Peyer's patch (tissue), 4 donors: Measurements from ENCODE around the gene DBX1. TPM values are rescaled to one million over a fixed set of nuclear protein-coding genes. Genes with fewer than 3 reads are reported as not detected.

Experiments
- DNase-seq, 3 donors: peaks; one replicate each; pipeline ENCODE4 v3.0.0-alpha.2; 2017 to 2019
- H3K27ac ChIP-seq, 4 donors: fragments of 200-600 bp; sonication (generic); one replicate each; pipeline ENCODE4 v1.5.1; 2016 to 2019
- H3K27me3 ChIP-seq, 2 donors: fragments of 200-600 bp; sonication (generic); one replicate each; pipeline ENCODE4 v1.5.1; 2019
- H3K36me3 ChIP-seq, 3 donors: fragments of 200-600 bp; sonication (generic); one replicate each; pipeline ENCODE4 v1.5.1; 2016 to 2019
- H3K4me1 ChIP-seq, 4 donors: fragments of 200-600 bp; sonication (generic); one replicate each; pipeline ENCODE4 v1.5.1; 2016 to 2019
- H3K4me3 ChIP-seq, 4 donors: fragments of 200-600 bp; sonication (generic); 1 replicate in 3 of 4; 2 replicates in 1 of 4; pipeline ENCODE4 v1.5.1; 2016 to 2019; ENCODE audit warnings: mild to moderate bottlenecking in 1 of 4
- H3K9me3 ChIP-seq, 4 donors: fragments of 200-600 bp; sonication (generic); one replicate each; pipeline ENCODE4 v1.5.1; 2016 to 2019; ENCODE audit warnings: mild to moderate bottlenecking in 1 of 4
- POLR2A ChIP-seq, 2 donors: fragments of 450-650 bp; IDR thresholded peaks; one replicate each; pipeline ENCODE4 v1.5.1; 2017; ENCODE audit warnings: antibody characterized with exemption in 2 of 2, mild to moderate bottlenecking in 2 of 2, moderate library complexity in 2 of 2
- total RNA-seq, 4 donors: library from RNA; depleted of rRNA; stranded (reverse); fragments of >200 nt; gene quantifications; one replicate each; pipeline ENCODE4 v1.1.0, GENCODE V29; 2016
- TF ChIP-seq, protein P1 (sequence below), 6 experiments: fragments of 450-650 bp in 4 of 6; fragments of 200-600 bp in 2 of 6; sonication (generic) in 1 of 6; IDR thresholded peaks; one replicate each; pipeline ENCODE4 v1.5.1; 2017 to 2019; ENCODE audit warnings: antibody characterized with exemption in 6 of 6, mild to moderate bottlenecking in 3 of 6, moderate library complexity in 1 of 6

The DBX1 gene, protein sequence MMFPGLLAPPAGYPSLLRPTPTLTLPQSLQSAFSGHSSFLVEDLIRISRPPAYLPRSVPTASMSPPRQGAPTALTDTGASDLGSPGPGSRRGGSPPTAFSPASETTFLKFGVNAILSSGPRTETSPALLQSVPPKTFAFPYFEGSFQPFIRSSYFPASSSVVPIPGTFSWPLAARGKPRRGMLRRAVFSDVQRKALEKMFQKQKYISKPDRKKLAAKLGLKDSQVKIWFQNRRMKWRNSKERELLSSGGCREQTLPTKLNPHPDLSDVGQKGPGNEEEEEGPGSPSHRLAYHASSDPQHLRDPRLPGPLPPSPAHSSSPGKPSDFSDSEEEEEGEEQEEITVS
- not detected for total RNA-seq

DNA sequence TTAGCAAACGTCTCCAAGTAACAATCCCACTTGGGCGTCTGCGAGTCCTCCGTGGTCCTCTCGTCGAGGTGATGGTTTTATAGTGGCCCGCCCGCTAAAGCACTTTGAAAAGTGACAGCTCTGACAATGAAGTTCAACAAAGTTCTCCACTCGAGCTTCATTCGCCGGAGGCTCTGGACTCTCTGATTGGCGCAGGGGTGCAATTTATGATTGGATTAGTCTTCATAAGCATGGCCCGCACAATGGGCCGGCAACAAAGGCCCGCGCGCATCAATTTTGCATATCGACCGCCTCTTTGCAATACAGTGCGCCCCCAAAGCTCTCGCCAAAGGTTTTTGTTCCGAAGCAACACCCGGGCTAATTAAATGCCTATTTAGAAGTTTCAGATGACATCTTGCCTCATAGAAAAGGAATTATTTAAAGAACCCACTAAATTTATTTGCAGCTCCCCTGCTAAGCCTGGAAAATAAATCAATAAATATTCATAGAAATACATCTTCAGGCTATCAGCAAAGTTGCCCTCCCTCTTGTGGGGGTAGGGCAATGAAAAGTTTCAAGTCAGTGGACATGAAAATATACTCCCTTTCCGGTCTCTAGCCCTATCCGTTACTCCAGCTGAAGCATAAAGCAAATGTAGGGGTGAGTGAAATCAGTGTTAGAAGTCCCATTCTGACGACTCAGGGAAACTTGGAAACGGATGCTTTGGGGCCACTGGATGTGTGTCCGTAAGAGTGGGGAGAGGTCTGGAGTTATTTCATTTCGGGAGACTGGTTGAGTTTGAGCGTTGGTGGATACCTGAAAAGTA lies at the start of gene DBX1:
TSS of gene DBX1 (minus strand) at position 51 of the 805 bp plus-strand sequence. CDS start 151 bp downstream, outside the sequence.
- TF ChIP-seq POLR2A (IDR thresholded peaks at IDR 0.05) = no peak
- TF ChIP-seq, protein P1, sequence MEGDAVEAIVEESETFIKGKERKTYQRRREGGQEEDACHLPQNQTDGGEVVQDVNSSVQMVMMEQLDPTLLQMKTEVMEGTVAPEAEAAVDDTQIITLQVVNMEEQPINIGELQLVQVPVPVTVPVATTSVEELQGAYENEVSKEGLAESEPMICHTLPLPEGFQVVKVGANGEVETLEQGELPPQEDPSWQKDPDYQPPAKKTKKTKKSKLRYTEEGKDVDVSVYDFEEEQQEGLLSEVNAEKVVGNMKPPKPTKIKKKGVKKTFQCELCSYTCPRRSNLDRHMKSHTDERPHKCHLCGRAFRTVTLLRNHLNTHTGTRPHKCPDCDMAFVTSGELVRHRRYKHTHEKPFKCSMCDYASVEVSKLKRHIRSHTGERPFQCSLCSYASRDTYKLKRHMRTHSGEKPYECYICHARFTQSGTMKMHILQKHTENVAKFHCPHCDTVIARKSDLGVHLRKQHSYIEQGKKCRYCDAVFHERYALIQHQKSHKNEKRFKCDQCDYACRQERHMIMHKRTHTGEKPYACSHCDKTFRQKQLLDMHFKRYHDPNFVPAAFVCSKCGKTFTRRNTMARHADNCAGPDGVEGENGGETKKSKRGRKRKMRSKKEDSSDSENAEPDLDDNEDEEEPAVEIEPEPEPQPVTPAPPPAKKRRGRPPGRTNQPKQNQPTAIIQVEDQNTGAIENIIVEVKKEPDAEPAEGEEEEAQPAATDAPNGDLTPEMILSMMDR (IDR thresholded peaks at IDR 0.05) = no peak
- no peak for DNase-seq
- peaks cover 0 to 26% (median 0%) of the 10 kb centered on the region in 4 donors for H3K4me1 ChIP-seq
- H3K27me3 ChIP-seq = peaks cover 3 to 81% of the 10 kb centered on the region in 2 donors
- no peak within 1 kb of the TSS for H3K27ac ChIP-seq
- no peaks in the 10 kb centered on the region for H3K36me3 ChIP-seq
- peaks cover 0 to 8% (median 0%) of the 10 kb centered on the region in 4 donors for H3K9me3 ChIP-seq
- H3K4me3 ChIP-seq = no peak within 1 kb of the TSS

DNA sequence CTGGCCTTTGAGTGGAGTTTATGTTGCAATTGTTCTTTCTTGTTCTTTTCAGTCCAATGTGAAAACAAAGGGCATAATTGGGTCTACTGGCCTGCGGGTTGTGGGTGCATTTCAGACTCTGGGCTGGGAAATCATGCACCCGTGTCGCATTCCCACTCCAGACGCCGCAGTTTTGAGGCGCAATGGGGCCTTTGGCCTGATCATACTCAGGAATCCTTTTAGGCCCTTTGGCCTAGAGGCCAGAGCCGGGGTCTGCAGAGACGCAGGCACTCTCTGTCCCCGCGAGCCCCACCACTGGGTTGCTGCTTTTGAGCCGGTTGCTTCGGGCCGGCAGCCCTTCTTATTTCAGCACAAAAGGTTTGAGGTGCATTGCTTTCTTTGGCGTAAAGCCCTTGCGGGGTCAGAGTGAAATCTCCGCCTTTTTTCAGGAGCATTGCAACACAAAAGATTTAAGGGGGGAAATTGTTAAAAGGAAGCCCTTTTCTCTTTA lies 48.4 kb upstream of the DBX1 start:
- peaks cover 0 to 6% of the 10 kb centered on the region in 2 donors for H3K27me3 ChIP-seq
- H3K36me3 ChIP-seq = no peaks in the 10 kb centered on the region
- TF ChIP-seq, protein P1 (IDR thresholded peaks at IDR 0.05) = no peak
- TF ChIP-seq POLR2A (IDR thresholded peaks at IDR 0.05) = no peak
- no peaks in the 10 kb centered on the region for H3K9me3 ChIP-seq
- no peak overlapping the region for H3K27ac ChIP-seq
- H3K4me3 ChIP-seq = no peak overlapping the region
- no peak for DNase-seq
- H3K4me1 ChIP-seq = no peaks in the 10 kb centered on the region

DNA sequence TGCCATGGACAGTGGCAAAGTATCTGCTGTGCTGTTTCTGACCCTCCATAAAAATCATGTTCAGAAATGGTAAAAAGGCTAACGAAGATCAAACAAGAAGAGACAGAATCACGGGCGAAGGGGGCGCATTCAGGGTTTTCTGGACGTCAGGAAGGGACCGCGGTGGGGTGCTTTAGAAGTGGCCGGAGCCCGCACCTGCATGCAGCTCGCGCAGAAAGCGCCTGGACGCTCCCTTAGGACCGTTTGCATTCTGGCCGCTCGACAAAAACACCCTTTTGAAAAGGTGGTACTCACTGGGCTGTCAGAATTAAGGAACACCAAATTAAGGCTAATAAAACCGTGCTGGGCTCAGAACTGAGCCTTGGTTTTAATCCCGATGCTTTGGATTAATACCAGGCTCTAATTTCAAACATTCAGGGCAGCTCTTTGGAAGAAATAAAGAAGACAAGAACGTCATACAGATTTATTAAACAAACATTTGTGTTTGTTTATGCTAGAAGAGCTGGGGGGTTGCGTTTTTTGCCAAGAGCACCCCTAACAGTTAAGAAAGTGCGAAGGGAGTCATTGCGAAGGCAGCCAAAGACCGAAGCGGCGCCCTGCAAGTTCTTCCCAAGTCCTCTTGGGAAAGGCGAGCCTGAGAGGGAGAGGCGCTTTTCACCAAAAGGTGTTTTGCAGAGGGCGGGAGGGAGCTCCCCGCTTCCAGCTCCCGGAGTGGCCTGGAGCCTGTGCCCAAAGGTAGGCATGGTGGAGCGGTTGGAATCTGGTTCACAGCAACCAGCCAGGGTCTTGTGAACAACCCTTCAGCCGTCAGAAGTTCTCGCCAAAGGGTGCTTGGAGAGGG lies 47.7 kb upstream of the DBX1 start:
- H3K27me3 ChIP-seq = peaks cover 0 to 6% of the 10 kb centered on the region in 2 donors
- H3K36me3 ChIP-seq = no peaks in the 10 kb centered on the region
- H3K9me3 ChIP-seq = no peaks in the 10 kb centered on the region
- H3K4me1 ChIP-seq = no peaks in the 10 kb centered on the region
- no peak for TF ChIP-seq POLR2A (IDR thresholded peaks at IDR 0.05)
- TF ChIP-seq, protein P1 (IDR thresholded peaks at IDR 0.05) = no peak
- no peak for DNase-seq
- no peak overlapping the region for H3K27ac ChIP-seq
- no peak overlapping the region for H3K4me3 ChIP-seq

DNA sequence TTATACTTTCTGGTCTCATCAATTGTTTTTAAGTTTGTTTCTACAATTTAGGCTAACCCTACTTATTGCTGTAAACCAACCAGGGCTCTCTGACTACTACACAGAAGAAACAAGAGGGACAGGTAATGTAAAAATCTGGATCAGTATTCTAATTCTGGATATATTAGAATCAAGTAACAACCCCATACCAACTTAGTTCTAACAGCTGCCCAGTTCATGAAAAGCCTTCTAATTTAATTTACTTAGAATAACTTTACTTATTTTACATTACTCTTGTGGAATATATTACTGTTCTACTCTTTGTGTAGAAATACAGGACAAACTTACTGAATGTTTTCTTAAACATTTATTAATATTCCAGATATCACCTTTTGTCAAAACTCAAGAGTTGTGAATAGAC lies 45.5 kb upstream of the DBX1 start:
- H3K36me3 ChIP-seq = no peaks in the 10 kb centered on the region
- no peak for DNase-seq
- H3K4me3 ChIP-seq = no peak overlapping the region
- TF ChIP-seq, protein P1 (IDR thresholded peaks at IDR 0.05) = no peak
- no peak for TF ChIP-seq POLR2A (IDR thresholded peaks at IDR 0.05)
- H3K4me1 ChIP-seq = no peaks in the 10 kb centered on the region
- no peak overlapping the region for H3K27ac ChIP-seq
- no peaks in the 10 kb centered on the region for H3K9me3 ChIP-seq
- peaks cover 0 to 6% of the 10 kb centered on the region in 2 donors for H3K27me3 ChIP-seq

DNA sequence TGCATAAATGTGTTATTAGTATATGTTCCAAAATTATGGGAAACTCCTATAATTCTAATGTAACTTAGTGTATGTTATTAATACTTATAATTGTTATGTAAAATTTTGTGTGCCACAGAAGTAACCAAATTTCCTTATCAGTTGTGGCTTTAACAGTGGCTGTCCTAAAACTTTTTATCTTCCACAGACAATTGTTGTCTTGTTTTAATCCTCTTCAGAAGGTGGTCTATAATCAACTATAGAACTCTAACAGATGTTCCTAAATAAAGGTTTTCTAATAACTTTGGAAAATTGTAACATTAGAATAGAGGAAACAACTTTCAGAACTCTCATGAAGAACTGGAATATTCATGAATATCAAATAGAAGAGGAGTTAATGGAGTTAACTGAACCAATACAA lies 44.4 kb upstream of the DBX1 start:
- no peak overlapping the region for H3K4me3 ChIP-seq
- no peak overlapping the region for H3K27ac ChIP-seq
- no peaks in the 10 kb centered on the region for H3K36me3 ChIP-seq
- no peak for TF ChIP-seq POLR2A (IDR thresholded peaks at IDR 0.05)
- TF ChIP-seq, protein P1 (IDR thresholded peaks at IDR 0.05) = no peak
- peaks cover 0 to 6% of the 10 kb centered on the region in 2 donors for H3K27me3 ChIP-seq
- DNase-seq = no peak
- no peaks in the 10 kb centered on the region for H3K4me1 ChIP-seq
- H3K9me3 ChIP-seq = no peaks in the 10 kb centered on the region
